ENCODE data around the gene WDFY3. TPM values are rescaled to one million over a fixed set of nuclear protein-coding genes. Genes with fewer than 3 reads are reported as not detected.

Gene WDFY3
- total and polyA plus RNA-seq, 3 donors from 2014 or later = 31.7 to 168 (median 126) TPM

DNA sequence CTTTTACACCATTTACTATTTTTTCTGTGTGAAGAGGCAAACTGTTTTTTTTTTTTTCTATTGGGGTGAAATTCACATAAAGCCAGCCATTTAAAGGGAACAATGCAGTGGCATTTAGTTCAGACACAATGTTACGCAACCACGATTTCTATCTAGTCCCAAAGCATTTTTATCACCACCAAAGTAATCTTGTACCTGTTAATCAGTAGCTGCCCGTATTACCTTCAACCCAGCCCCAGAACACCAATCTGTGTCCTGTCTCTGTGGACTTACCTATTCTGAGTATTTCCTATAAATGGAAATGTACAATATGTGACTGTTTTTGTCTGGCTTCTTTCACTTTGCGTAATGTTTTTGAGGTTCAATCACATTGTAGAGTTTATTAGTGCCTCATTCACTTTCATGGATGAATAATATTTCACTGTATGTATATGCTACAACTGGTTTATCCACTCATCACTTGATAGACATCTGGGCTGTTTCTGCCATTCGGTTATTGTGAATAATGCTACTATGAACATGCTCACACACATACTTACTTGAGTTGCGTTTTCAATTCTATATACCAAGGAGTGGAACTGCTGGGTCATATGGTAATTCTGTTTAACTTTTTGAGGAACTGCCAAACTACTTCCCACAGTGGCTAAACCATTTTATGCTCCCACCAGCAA is 267.4 kb downstream of the WDFY3 start:
- no peaks in the 10 kb centered on the region for H3K27me3 ChIP-seq
- TF ChIP-seq, protein P1, sequence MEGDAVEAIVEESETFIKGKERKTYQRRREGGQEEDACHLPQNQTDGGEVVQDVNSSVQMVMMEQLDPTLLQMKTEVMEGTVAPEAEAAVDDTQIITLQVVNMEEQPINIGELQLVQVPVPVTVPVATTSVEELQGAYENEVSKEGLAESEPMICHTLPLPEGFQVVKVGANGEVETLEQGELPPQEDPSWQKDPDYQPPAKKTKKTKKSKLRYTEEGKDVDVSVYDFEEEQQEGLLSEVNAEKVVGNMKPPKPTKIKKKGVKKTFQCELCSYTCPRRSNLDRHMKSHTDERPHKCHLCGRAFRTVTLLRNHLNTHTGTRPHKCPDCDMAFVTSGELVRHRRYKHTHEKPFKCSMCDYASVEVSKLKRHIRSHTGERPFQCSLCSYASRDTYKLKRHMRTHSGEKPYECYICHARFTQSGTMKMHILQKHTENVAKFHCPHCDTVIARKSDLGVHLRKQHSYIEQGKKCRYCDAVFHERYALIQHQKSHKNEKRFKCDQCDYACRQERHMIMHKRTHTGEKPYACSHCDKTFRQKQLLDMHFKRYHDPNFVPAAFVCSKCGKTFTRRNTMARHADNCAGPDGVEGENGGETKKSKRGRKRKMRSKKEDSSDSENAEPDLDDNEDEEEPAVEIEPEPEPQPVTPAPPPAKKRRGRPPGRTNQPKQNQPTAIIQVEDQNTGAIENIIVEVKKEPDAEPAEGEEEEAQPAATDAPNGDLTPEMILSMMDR (IDR thresholded peaks at IDR 0.05) = no peak
- TF ChIP-seq POLR2A (IDR thresholded peaks at IDR 0.05) = no peak
- no peak overlapping the region for H3K4me3 ChIP-seq
- H3K9me3 ChIP-seq = no peaks in the 10 kb centered on the region
- H3K4me1 ChIP-seq = no peaks in the 10 kb centered on the region
- no peak overlapping the region for H3K27ac ChIP-seq
- no peaks in the 10 kb centered on the region for H3K36me3 ChIP-seq (ENCODE audit: low read depth, missing control alignments)
- no peak for DNase-seq
- intact Hi-C loops (cut with DNase I; ENCODE audit: low total_unique reads) = no loop called here
- WGBS, 2 donors = 81 to 87% methylated on average over 6 of the region's 6 CpGs

GRCh38 chr4:84697615-84698201 is 268.8 kb downstream of the WDFY3 start:
- H3K4me3 ChIP-seq = no peak overlapping the region
- no peak for DNase-seq
- TF ChIP-seq, protein P1 (IDR thresholded peaks at IDR 0.05) = no peak
- no peak for TF ChIP-seq POLR2A (IDR thresholded peaks at IDR 0.05)
- H3K27me3 ChIP-seq = no peaks in the 10 kb centered on the region
- no peaks in the 10 kb centered on the region for H3K9me3 ChIP-seq
- intact Hi-C loops (cut with DNase I; ENCODE audit: low total_unique reads) = no loop called here
- no peaks in the 10 kb centered on the region for H3K36me3 ChIP-seq (ENCODE audit: low read depth, missing control alignments)
- 69 to 84% methylated on average over 4 of the region's 4 CpGs for WGBS, 2 donors
- H3K27ac ChIP-seq = no peak overlapping the region
- no peaks in the 10 kb centered on the region for H3K4me1 ChIP-seq

DNA sequence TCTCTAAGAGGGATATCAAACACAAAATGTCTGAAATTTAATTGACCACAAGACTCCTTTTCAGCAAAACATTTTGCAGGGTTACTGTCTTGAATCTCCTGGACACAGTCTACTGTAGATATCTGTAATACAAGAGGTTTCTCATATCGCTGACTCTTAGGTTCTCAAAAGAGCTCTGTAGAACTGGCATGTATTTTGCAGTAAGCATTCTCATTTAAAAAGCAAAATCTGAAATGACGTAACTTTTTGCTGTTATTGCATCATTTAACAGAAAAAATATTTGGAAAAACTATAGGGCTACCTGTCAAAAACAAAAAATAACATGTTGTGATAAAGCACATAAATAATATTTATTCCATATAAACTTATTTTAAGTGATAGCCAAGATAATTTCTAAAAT is 269.3 kb downstream of the WDFY3 start:
- Histone ChIP-seq H3K36me3 (ENCODE audit: low read depth, missing control alignments) (no peaks in the 10 kb centered on the region), H3K4me1 (no peaks in the 10 kb centered on the region), H3K27ac (no peak overlapping the region), H3K27me3 (no peaks in the 10 kb centered on the region), H3K9me3 (no peaks in the 10 kb centered on the region), H3K4me3 (no peak overlapping the region)
- 96 to 99% methylated on average over 2 of the region's 2 CpGs for WGBS, 2 donors
- TF ChIP-seq, protein P1 (IDR thresholded peaks at IDR 0.05) = no peak
- no peak for TF ChIP-seq POLR2A (IDR thresholded peaks at IDR 0.05)
- no peak for DNase-seq
- intact Hi-C loops (cut with DNase I; ENCODE audit: low total_unique reads) = no loop called here

GRCh38 chr4:84691800-84692199 is 274.7 kb downstream of the WDFY3 start:
- 88 to 93% methylated on average over 1 of the region's 1 CpG for WGBS, 2 donors
- no peaks in the 10 kb centered on the region for H3K27me3 ChIP-seq
- DNase-seq = no peak
- no peak overlapping the region for H3K4me3 ChIP-seq
- intact Hi-C loops (cut with DNase I; ENCODE audit: low total_unique reads) = no loop called here
- no peaks in the 10 kb centered on the region for H3K36me3 ChIP-seq (ENCODE audit: low read depth, missing control alignments)
- no peaks in the 10 kb centered on the region for H3K9me3 ChIP-seq
- H3K4me1 ChIP-seq = no peaks in the 10 kb centered on the region
- TF ChIP-seq, protein P1 (IDR thresholded peaks at IDR 0.05) = no peak
- TF ChIP-seq POLR2A (IDR thresholded peaks at IDR 0.05) = no peak
- no peak overlapping the region for H3K27ac ChIP-seq

Data from testis (tissue), 3 donors.